ENCODE measurements around the gene FMC1.

DNA sequence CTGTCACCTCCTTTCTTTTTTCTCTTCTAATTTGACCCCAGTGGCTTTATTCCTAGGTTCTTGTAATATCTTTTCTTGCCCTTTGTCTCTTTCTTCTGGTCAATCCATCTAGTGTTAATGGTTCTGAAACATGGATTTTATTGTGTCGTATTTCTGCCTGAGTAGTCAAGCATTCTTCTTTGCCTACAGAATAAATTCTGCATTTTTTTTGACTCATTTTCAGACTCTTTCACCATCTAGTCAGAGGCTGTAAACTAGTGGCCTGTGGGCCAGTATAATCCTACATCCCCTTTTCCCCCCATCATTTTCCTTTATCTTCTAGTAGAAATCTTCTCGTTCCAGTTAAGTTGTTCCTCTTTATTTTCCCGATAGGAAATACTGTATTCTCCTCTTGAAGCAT lies 48.0 kb downstream of the FMC1 start:
- TF ChIP-seq CTCF (conservative IDR thresholded peaks at IDR 0.05; ENCODE audit: low read length) (no peak), EZH2phosphoT487 (IDR thresholded peaks at IDR 0.05; ENCODE audit: borderline replicate concordance) (no peak)
